Measurements from ENCODE around the gene FARP1.

- no peak for TF ChIP-seq POLR2A (IDR thresholded peaks at IDR 0.05)
- TF ChIP-seq POLR2AphosphoS5 (IDR thresholded peaks at IDR 0.05) = no peak
Observed at GRCh38 chr13:98310485-98311199, 167.7 kb downstream of the FARP1 start.

All from gastroesophageal sphincter (tissue), 2 donors.